IMR-90 (cell line): ENCODE results near the gene ADCYAP1R1. TPM values are rescaled to one million over a fixed set of nuclear protein-coding genes. Genes with fewer than 3 reads are reported as not detected.

Experiments used
- ATAC-seq: fragments of 200-7000 bp; cut with Tn5 transposase; 2 replicates; pipeline ENCODE4 v1.9.1; 2020; ENCODE audit warnings: low read depth, mild to moderate bottlenecking, moderate library complexity
- BruUV-seq: library from RNA; stranded (reverse); fragments of 400-500 nt; replicated peaks from 2 replicates; lab custom pipeline; 2021; lab: Mats Ljungman, UMichigan
- CTCF ChIA-PET: fragments of 300-600 bp; formaldehyde crosslinking; extraction: SDS; loops from one replicate; lab custom pipeline; 2021; ENCODE audit warnings: antibody characterized with exemption; lab: Yijun Ruan, JAX
- POLR2A ChIA-PET: fragments of 300-600 bp; sonication (Branson Sonifier 250); formaldehyde crosslinking; loops from one replicate; lab custom pipeline; 2022; ENCODE audit warnings: antibody characterized with exemption; ENCODE audit not compliant: unreplicated experiment; lab: Charles Lee
- DNase-seq: peaks from one replicate; pipeline ENCODE4 v3.0.0; 2013
- H2AFZ ChIP-seq: replicated peaks from 2 replicates; pipeline ENCODE3; 2013; ENCODE audit warnings: low read length, mild to moderate bottlenecking; ENCODE audit not compliant: poor library complexity
- H2AK5ac ChIP-seq: 2 replicates; pipeline ENCODE4 v1.6.1; 2013; ENCODE audit warnings: low read depth, low read length, inconsistent platforms
- H2AK9ac ChIP-seq: replicated peaks from 2 replicates; pipeline ENCODE3; 2013; ENCODE audit warnings: mild to moderate bottlenecking, low read depth, low read length, moderate library complexity; ENCODE audit not compliant: poor library complexity
- H2BK120ac ChIP-seq: 2 replicates; pipeline ENCODE4 v1.6.1; 2013; ENCODE audit warnings: low read depth, low read length, inconsistent platforms
- H2BK15ac ChIP-seq: 3 replicates; pipeline ENCODE4 v1.6.1; 2013; ENCODE audit warnings: low read depth, low read length, inconsistent platforms
- H2BK20ac ChIP-seq: 2 replicates; pipeline ENCODE4 v1.6.1; 2013; ENCODE audit warnings: low read depth, mild to moderate bottlenecking, inconsistent platforms, low read length, moderate library complexity
- H2BK5ac ChIP-seq: 2 replicates; pipeline ENCODE4 v1.6.1; 2013; ENCODE audit warnings: mild to moderate bottlenecking, low read depth, low read length, inconsistent platforms; ENCODE audit not compliant: poor library complexity, severe bottlenecking
- H3K14ac ChIP-seq: replicated peaks from 2 replicates; pipeline ENCODE4 v1.6.1; 2013; ENCODE audit warnings: low read depth, low read length, inconsistent platforms
- H3K18ac ChIP-seq: 2 replicates; pipeline ENCODE4 v1.6.1; 2013; ENCODE audit warnings: low read depth, low read length, control low read depth
- H3K23ac ChIP-seq: 2 replicates; pipeline ENCODE4 v1.6.1; 2013; ENCODE audit warnings: low read depth, low read length, inconsistent platforms
- H3K27ac ChIP-seq: 2 replicates; pipeline ENCODE4 v1.5.1; 2013; ENCODE audit warnings: mild to moderate bottlenecking, control low read depth, low read length; ENCODE audit not compliant: insufficient read depth
- H3K27me3 ChIP-seq: 2 replicates; pipeline ENCODE4 v1.6.1; 2013; ENCODE audit warnings: low read length; ENCODE audit not compliant: control insufficient read depth, insufficient read depth
- H3K36me3 ChIP-seq: 2 replicates; pipeline ENCODE4 v1.6.1; 2013; ENCODE audit warnings: low read length, mixed read lengths; ENCODE audit not compliant: control insufficient read depth, insufficient read depth
- H3K4ac ChIP-seq: 2 replicates; pipeline ENCODE4 v1.6.1; 2013; ENCODE audit warnings: low read depth, low read length, inconsistent platforms
- H3K4me1 ChIP-seq: 2 replicates; pipeline ENCODE4 v1.6.1; 2013; ENCODE audit warnings: low read length, mixed read lengths; ENCODE audit not compliant: control insufficient read depth, insufficient read depth
- H3K4me2 ChIP-seq: 2 replicates; pipeline ENCODE4 v1.6.1; 2013; ENCODE audit warnings: low read depth, mild to moderate bottlenecking, control low read depth, low read length, moderate library complexity
- H3K4me3 ChIP-seq: 2 replicates; pipeline ENCODE4 v1.5.1; 2013; ENCODE audit warnings: low read depth, mild to moderate bottlenecking, control low read depth, low read length, moderate library complexity; ENCODE audit not compliant: insufficient read depth
- H3K56ac ChIP-seq: 2 replicates; pipeline ENCODE4 v1.6.1; 2013; ENCODE audit warnings: low read length, inconsistent platforms; ENCODE audit not compliant: insufficient read depth; ENCODE audit errors: extremely low read depth
- H3K79me1 ChIP-seq, 2 experiments: 2 replicates each; pipeline ENCODE4 v1.6.1; 2013; ENCODE audit warnings: low read length in 2 of 2, inconsistent platforms in 1 of 2, low read depth in 1 of 2
- H3K9ac ChIP-seq: 2 replicates; pipeline ENCODE4 v1.6.1; 2013; ENCODE audit warnings: low read depth, low read length, control low read depth
- H3K9me1 ChIP-seq: 2 replicates; pipeline ENCODE4 v1.6.1; 2013; ENCODE audit warnings: low read length, inconsistent platforms; ENCODE audit not compliant: insufficient read depth
- H3K9me3 ChIP-seq: 2 replicates; pipeline ENCODE4 v1.6.1; 2013; ENCODE audit warnings: low read length; ENCODE audit not compliant: control insufficient read depth, insufficient read depth
- H4K20me1 ChIP-seq: 2 replicates; pipeline ENCODE4 v1.6.1; 2013; ENCODE audit warnings: low read length, inconsistent platforms; ENCODE audit not compliant: insufficient read depth
- H4K5ac ChIP-seq: 2 replicates; pipeline ENCODE4 v1.6.1; 2013; ENCODE audit warnings: mild to moderate bottlenecking, low read depth, low read length, control low read depth
- H4K8ac ChIP-seq, 2 experiments: 2 replicates each; pipeline ENCODE4 v1.6.1; 2013; ENCODE audit warnings: low read depth in 2 of 2, low read length in 2 of 2, control low read depth in 1 of 2, inconsistent platforms in 1 of 2
- H4K91ac ChIP-seq: 2 replicates; pipeline ENCODE4 v1.6.1; 2013; ENCODE audit warnings: low read depth, low read length, inconsistent platforms; ENCODE audit not compliant: insufficient read depth
- BHLHE40 ChIP-seq: fragments of 150-350 bp; IDR thresholded peaks from 2 replicates; pipeline ENCODE4 v1.6.1; 2016; ENCODE audit warnings: mild to moderate bottlenecking, low read depth, low read length
- CEBPB ChIP-seq: IDR thresholded peaks from 2 replicates; pipeline ENCODE4 v1.6.1; 2012; ENCODE audit warnings: low read depth, low read length, improper control_type of control experiment
- CHD1 ChIP-seq: IDR thresholded peaks from 2 replicates; pipeline ENCODE4 v1.6.1; 2012; ENCODE audit warnings: low read depth, low read length, improper control_type of control experiment
- FOS ChIP-seq: fragments of 150-350 bp; IDR thresholded peaks from 2 replicates; pipeline ENCODE4 v1.6.1; 2016; ENCODE audit warnings: low read depth, low read length
- MAFK ChIP-seq: IDR thresholded peaks from 2 replicates; pipeline ENCODE4 v1.6.1; 2012; ENCODE audit warnings: low read depth, low read length, improper control_type of control experiment
- MAZ ChIP-seq: IDR thresholded peaks from 2 replicates; pipeline ENCODE4 v1.6.1; 2012; ENCODE audit warnings: low read depth, mild to moderate bottlenecking, low read length, improper control_type of control experiment, moderate library complexity, borderline replicate concordance
- MXI1 ChIP-seq: IDR thresholded peaks from 2 replicates; pipeline ENCODE4 v1.6.1; 2012; ENCODE audit warnings: low read depth, mild to moderate bottlenecking, low read length, moderate library complexity, borderline replicate concordance
- NFE2L2 ChIP-seq: fragments of 150-350 bp; IDR thresholded peaks from 2 replicates; pipeline ENCODE4 v1.6.1; 2016; ENCODE audit warnings: low read depth, mild to moderate bottlenecking, low read length
- POLR2A ChIP-seq: IDR thresholded peaks from 2 replicates; pipeline ENCODE4 v1.6.1; 2012; ENCODE audit warnings: mild to moderate bottlenecking, low read depth, low read length
- RAD21 ChIP-seq: IDR thresholded peaks from 2 replicates; pipeline ENCODE4 v1.6.1; 2012; ENCODE audit warnings: low read length, improper control_type of control experiment
- RCOR1 ChIP-seq: IDR thresholded peaks from 2 replicates; pipeline ENCODE4 v1.6.1; 2012; ENCODE audit warnings: mild to moderate bottlenecking, low read length, improper control_type of control experiment; ENCODE audit not compliant: insufficient replicate concordance
- RFX5 ChIP-seq: IDR thresholded peaks from 2 replicates; pipeline ENCODE4 v1.8.0; 2012; ENCODE audit warnings: low read depth, mild to moderate bottlenecking, low read length, moderate library complexity
- SMC3 ChIP-seq: fragments of 150-350 bp; IDR thresholded peaks from 2 replicates; pipeline ENCODE4 v1.6.1; 2016; ENCODE audit warnings: low read depth, mild to moderate bottlenecking, antibody characterized with exemption, low read length, moderate library complexity
- WGBS, 2 experiments: methylation state at CpG; one replicate each; pipeline versions ENCODE4 v1.1.5 to v1.1.7; 2013; ENCODE audit warnings: missing lambda C conversion rate in 2 of 2; ENCODE audit not compliant: insufficient read length in 1 of 2; ENCODE audit errors: extremely low coverage in 2 of 2; 5-methylcytosine and 5-hydroxymethylcytosine counted together
- dilution Hi-C: fragments of 300-500 bp; cut with HindIII; formaldehyde crosslinking; loops from one replicate; pipeline ENCODE4 v1.14.3; 2018; ENCODE audit warnings: low sequenced_read_pairs; ENCODE audit not compliant: unreplicated experiment
- in situ Hi-C: fragments of 300-500 bp; cut with MboI; formaldehyde crosslinking; loops from 3 replicates; pipeline ENCODE4 v1.14.3; 2019; ENCODE audit warnings: low sequenced_read_pairs, inconsistent platforms, mixed read lengths
- intact Hi-C: fragments of 100-400 bp; cut with micrococcal nuclease; formaldehyde crosslinking; loops from 2 replicates; pipeline ENCODE4 v1.10.0; 2022
- polyA plus RNA-seq, 3 experiments: library from polyadenylated mRNA; depleted of rRNA; stranded (reverse); fragments of >200 nt; gene quantifications; 2 replicates each; pipeline ENCODE4 v1.2.3, GENCODE V29; 2012; ENCODE audit warnings: low replicate concordance in 1 of 3
- total RNA-seq: library from RNA; depleted of rRNA; stranded (reverse); fragments of >200 nt; gene quantifications from 2 replicates; pipeline ENCODE4 v1.2.3, GENCODE V29; 2012
- TF ChIP-seq, protein P1 (sequence below): conservative IDR thresholded peaks from 2 replicates; pipeline ENCODE4 v1.5.1; 2012; ENCODE audit warnings: mild to moderate bottlenecking, low read depth, low read length, improper control_type of control experiment
- TF ChIP-seq, protein P2 (sequence below): fragments of 150-350 bp; IDR thresholded peaks from 2 replicates; pipeline ENCODE4 v1.6.1; 2017; ENCODE audit warnings: mild to moderate bottlenecking, antibody characterized with exemption, low read length, low read depth
- TF ChIP-seq, protein P3 (sequence below): fragments of 150-350 bp; IDR thresholded peaks from 2 replicates; pipeline ENCODE4 v1.6.1; 2016; ENCODE audit warnings: low read depth, mild to moderate bottlenecking, low read length, moderate library complexity, borderline replicate concordance

Gene ADCYAP1R1
- total and polyA plus RNA-seq, 2 of the 4 experiments (the other 2 are of a cell fraction) = not detected

DNA sequence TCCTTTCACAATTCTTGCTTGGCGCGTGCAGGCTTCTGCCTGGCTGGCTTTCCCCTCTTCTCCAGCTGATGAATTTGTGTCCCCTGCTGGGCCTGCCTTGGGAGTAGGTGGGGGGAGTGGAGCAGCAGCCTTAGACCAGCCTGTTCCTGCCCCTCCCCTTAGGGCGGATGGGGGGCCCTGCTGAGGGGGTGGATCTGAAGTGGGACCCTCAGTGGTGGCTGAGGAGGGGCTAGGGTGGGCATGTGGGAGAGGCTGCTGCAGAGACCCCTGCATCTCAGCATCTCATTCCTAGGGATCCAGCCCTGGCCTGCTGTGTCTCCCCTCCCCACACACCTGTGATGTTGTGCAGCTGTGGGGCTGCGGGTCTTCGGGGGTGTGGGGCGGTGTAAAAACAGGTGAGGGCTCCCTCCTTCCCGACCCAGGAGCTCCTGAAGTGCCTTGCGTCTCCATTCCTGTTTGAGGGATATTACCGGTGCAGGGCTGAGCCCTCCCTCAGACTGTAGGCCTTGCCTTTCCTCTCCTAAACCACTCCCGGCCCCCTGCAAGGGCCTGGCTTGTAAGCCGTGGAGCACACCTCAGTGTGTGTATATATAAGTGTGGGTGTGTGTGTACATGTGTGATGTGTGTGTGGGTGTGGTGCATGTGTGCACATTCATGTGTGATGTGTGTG is 24.7 kb downstream of the ADCYAP1R1 start:
- no peak overlapping the region for H4K5ac ChIP-seq
- no peak overlapping the region for H2AK5ac ChIP-seq
- no peaks in the 10 kb centered on the region for H4K20me1 ChIP-seq
- H3K9ac ChIP-seq = no peak overlapping the region
- no peak overlapping the region for H3K4me3 ChIP-seq
- TF ChIP-seq FOS = no peak
- no peak for TF ChIP-seq RFX5
- no peak for TF ChIP-seq MAZ
- no peak for TF ChIP-seq NFE2L2
- TF ChIP-seq MAFK = no peak
- no peak for TF ChIP-seq RAD21
- TF ChIP-seq, protein P1, sequence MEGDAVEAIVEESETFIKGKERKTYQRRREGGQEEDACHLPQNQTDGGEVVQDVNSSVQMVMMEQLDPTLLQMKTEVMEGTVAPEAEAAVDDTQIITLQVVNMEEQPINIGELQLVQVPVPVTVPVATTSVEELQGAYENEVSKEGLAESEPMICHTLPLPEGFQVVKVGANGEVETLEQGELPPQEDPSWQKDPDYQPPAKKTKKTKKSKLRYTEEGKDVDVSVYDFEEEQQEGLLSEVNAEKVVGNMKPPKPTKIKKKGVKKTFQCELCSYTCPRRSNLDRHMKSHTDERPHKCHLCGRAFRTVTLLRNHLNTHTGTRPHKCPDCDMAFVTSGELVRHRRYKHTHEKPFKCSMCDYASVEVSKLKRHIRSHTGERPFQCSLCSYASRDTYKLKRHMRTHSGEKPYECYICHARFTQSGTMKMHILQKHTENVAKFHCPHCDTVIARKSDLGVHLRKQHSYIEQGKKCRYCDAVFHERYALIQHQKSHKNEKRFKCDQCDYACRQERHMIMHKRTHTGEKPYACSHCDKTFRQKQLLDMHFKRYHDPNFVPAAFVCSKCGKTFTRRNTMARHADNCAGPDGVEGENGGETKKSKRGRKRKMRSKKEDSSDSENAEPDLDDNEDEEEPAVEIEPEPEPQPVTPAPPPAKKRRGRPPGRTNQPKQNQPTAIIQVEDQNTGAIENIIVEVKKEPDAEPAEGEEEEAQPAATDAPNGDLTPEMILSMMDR = no peak
- TF ChIP-seq SMC3 = no peak
- no peak for TF ChIP-seq BHLHE40
- TF ChIP-seq, protein P2, sequence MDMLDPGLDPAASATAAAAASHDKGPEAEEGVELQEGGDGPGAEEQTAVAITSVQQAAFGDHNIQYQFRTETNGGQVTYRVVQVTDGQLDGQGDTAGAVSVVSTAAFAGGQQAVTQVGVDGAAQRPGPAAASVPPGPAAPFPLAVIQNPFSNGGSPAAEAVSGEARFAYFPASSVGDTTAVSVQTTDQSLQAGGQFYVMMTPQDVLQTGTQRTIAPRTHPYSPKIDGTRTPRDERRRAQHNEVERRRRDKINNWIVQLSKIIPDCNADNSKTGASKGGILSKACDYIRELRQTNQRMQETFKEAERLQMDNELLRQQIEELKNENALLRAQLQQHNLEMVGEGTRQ = no peak
- TF ChIP-seq CEBPB = no peak
- TF ChIP-seq, protein P3, sequence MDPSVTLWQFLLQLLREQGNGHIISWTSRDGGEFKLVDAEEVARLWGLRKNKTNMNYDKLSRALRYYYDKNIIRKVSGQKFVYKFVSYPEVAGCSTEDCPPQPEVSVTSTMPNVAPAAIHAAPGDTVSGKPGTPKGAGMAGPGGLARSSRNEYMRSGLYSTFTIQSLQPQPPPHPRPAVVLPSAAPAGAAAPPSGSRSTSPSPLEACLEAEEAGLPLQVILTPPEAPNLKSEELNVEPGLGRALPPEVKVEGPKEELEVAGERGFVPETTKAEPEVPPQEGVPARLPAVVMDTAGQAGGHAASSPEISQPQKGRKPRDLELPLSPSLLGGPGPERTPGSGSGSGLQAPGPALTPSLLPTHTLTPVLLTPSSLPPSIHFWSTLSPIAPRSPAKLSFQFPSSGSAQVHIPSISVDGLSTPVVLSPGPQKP = no peak
- no peak for TF ChIP-seq RCOR1
- no peak for TF ChIP-seq POLR2A
- TF ChIP-seq CHD1 = no peak
- no peak for TF ChIP-seq MXI1
- WGBS, 2 experiments = 63% methylated on average over 3 of the region's 11 CpGs; no CpG with 5 or more reads in 1 of the 2 experiments
- peaks cover 8% of the 10 kb centered on the region for H3K27me3 ChIP-seq
- intact Hi-C loops = no loop called here
- DNase-seq (no peak), ATAC-seq (no peak)
- no peak overlapping the region for H3K4ac ChIP-seq
- in situ Hi-C loops = no loop called here
- no TSS peak for BruUV-seq
- H3K9me3 ChIP-seq = no peaks in the 10 kb centered on the region
- H3K36me3 ChIP-seq = no peaks in the 10 kb centered on the region
- CTCF ChIA-PET = no interaction called here
- dilution Hi-C loops = no loop called here
- H3K14ac ChIP-seq = no peak overlapping the region
- H3K18ac ChIP-seq = no peak overlapping the region
- no peak overlapping the region for H2BK20ac ChIP-seq
- no peak overlapping the region for H3K56ac ChIP-seq
- H2BK120ac ChIP-seq = no peak overlapping the region
- no peaks in the 10 kb centered on the region for H3K4me1 ChIP-seq
- no peak overlapping the region for H2AK9ac ChIP-seq
- no peak overlapping the region for H3K27ac ChIP-seq
- no peak overlapping the region for H4K8ac ChIP-seq
- H2BK15ac ChIP-seq = no peak overlapping the region
- H3K9me1 ChIP-seq = peaks cover 5% of the 10 kb centered on the region; the same call in 1 of the 2 replicates
- H2BK5ac ChIP-seq = peak overlapping the region; percentile 95
- no peak overlapping the region for H2AFZ ChIP-seq
- POLR2A ChIA-PET = no interaction called here
- no peak overlapping the region for H4K91ac ChIP-seq
- H3K79me1 ChIP-seq = no peaks in the 10 kb centered on the region
- no peak overlapping the region for H3K23ac ChIP-seq
- H3K4me2 ChIP-seq = no peak overlapping the region
